ENCODE data around the gene CCDC191.

DNA sequence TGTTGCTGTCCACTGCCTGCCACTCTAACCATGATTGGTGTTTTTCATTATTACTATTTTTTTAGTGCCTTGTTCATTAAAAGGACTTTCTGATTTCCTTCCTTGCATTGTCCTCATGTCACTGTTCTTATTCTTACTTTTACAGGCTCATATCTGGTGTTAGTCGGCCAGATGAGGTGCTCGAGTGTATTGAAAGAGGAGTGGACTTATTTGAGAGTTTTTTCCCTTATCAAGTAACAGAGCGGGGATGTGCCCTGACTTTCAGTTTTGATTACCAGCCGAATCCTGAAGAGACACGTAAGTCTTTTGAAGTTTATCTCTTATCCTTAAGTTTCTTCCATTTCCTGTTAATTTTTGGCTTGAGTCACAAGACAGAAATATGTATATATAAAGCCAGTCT lies 23.4 kb upstream of the CCDC191 start:
- TF ChIP-seq, protein P1, sequence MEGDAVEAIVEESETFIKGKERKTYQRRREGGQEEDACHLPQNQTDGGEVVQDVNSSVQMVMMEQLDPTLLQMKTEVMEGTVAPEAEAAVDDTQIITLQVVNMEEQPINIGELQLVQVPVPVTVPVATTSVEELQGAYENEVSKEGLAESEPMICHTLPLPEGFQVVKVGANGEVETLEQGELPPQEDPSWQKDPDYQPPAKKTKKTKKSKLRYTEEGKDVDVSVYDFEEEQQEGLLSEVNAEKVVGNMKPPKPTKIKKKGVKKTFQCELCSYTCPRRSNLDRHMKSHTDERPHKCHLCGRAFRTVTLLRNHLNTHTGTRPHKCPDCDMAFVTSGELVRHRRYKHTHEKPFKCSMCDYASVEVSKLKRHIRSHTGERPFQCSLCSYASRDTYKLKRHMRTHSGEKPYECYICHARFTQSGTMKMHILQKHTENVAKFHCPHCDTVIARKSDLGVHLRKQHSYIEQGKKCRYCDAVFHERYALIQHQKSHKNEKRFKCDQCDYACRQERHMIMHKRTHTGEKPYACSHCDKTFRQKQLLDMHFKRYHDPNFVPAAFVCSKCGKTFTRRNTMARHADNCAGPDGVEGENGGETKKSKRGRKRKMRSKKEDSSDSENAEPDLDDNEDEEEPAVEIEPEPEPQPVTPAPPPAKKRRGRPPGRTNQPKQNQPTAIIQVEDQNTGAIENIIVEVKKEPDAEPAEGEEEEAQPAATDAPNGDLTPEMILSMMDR (IDR thresholded peaks at IDR 0.05; ENCODE audit: low read depth, low read length, poor library complexity, severe bottlenecking), result no peak
- TF ChIP-seq EZH2phosphoT487 (IDR thresholded peaks at IDR 0.05; ENCODE audit: borderline replicate concordance, low read length), result no peak

Measured in DOHH2 (cell line).